ENCODE data around the gene PKIB.
"Not testable (repeated sequence)": the region's sequence is repeated elsewhere in the genome, so short reads cannot be mapped to it uniquely, and the experiment has no call there.

Gene PKIB

GRCh38 chr6:122621638-122622037 lies 11.4 kb downstream of the PKIB start:
- no peak for DNase-seq

- DNase-seq = no peak
Observed at GRCh38 chr6:122622479-122622878, 12.3 kb downstream of the PKIB start.

GRCh38 chr6:122623279-122623678 lies 13.1 kb downstream of the PKIB start:
- no peak for DNase-seq

- DNase-seq = no peak
Observed at GRCh38 chr6:122624853-122625252, 14.6 kb downstream of the PKIB start.

GRCh38 chr6:122628714-122629113 lies 18.5 kb downstream of the PKIB start:
- DNase-seq = no peak

GRCh38 chr6:122631571-122632249 lies 21.5 kb downstream of the PKIB start:
- no peak for DNase-seq

GRCh38 chr6:122640366-122640765 lies 30.2 kb downstream of the PKIB start:
- no peak for DNase-seq

- no peak for DNase-seq
Observed at GRCh38 chr6:122641819-122642218, 31.6 kb downstream of the PKIB start.

GRCh38 chr6:122642604-122643003 lies 32.4 kb downstream of the PKIB start:
- DNase-seq = not testable (repeated sequence)

GRCh38 chr6:122645256-122645655 lies 35.1 kb downstream of the PKIB start:
- DNase-seq = no peak

- DNase-seq = no peak
Observed at GRCh38 chr6:122647765-122648164, 37.6 kb downstream of the PKIB start.

- DNase-seq = no peak
Observed at GRCh38 chr6:122648726-122649125, 38.5 kb downstream of the PKIB start.

- no peak for DNase-seq
Observed at GRCh38 chr6:122649701-122650100, 39.5 kb downstream of the PKIB start.

GRCh38 chr6:122650403-122650802 lies 40.2 kb downstream of the PKIB start:
- DNase-seq = no peak

GRCh38 chr6:122651031-122651430 lies 40.8 kb downstream of the PKIB start:
- no peak for DNase-seq

GRCh38 chr6:122651604-122652003 lies 41.4 kb downstream of the PKIB start:
- DNase-seq = no peak

- DNase-seq = no peak
Observed at GRCh38 chr6:122652431-122652830, 42.2 kb downstream of the PKIB start.

GRCh38 chr6:122653094-122653493 lies 42.9 kb downstream of the PKIB start:
- no peak for DNase-seq

- no peak for DNase-seq
Observed at GRCh38 chr6:122654012-122654411, 43.8 kb downstream of the PKIB start.

GRCh38 chr6:122657601-122658000 lies 47.4 kb downstream of the PKIB start:
- no peak for DNase-seq

GRCh38 chr6:122660296-122660695 lies 50.1 kb downstream of the PKIB start:
- DNase-seq = no peak

- no peak for DNase-seq
Observed at GRCh38 chr6:122663981-122664380, 53.8 kb downstream of the PKIB start.

GRCh38 chr6:122665929-122666328 lies 55.7 kb downstream of the PKIB start:
- DNase-seq = no peak

GRCh38 chr6:122666418-122666817 lies 56.2 kb downstream of the PKIB start:
- no peak for DNase-seq

GRCh38 chr6:122669418-122669817 lies 59.2 kb downstream of the PKIB start:
- DNase-seq = no peak

Measured in activated gamma-delta T cell treated with Interleukin-2 at 50 U/mL for 16 hours (primary cell).